Vagina (tissue), 2 donors: ENCODE results near the gene RABGGTA.

ENCODE experiments used
- POLR2A ChIP-seq, 2 donors: fragments of 450-650 bp; IDR thresholded peaks; one replicate each; pipeline ENCODE4 v1.6.1; 2017; ENCODE audit warnings: antibody characterized with exemption in 2 of 2, mild to moderate bottlenecking in 2 of 2, moderate library complexity in 2 of 2
- POLR2AphosphoS5 ChIP-seq, 2 donors: sonication (generic); formaldehyde crosslinking; IDR thresholded peaks; one replicate each; pipeline ENCODE4 v1.9.0; 2017; ENCODE audit warnings: antibody characterized with exemption in 2 of 2, mild to moderate bottlenecking in 2 of 2, low read depth in 1 of 2; ENCODE audit not compliant: insufficient read depth in 1 of 2
- TF ChIP-seq, protein P1 (sequence below), 3 experiments: fragments of 450-650 bp in 2 of 3; fragments of 200-600 bp in 1 of 3; sonication (generic) in 1 of 3; IDR thresholded peaks; one replicate each; pipeline ENCODE4 v1.5.1; 2017 to 2019; ENCODE audit warnings: antibody characterized with exemption in 3 of 3, mild to moderate bottlenecking in 2 of 3, moderate library complexity in 2 of 3

DNA sequence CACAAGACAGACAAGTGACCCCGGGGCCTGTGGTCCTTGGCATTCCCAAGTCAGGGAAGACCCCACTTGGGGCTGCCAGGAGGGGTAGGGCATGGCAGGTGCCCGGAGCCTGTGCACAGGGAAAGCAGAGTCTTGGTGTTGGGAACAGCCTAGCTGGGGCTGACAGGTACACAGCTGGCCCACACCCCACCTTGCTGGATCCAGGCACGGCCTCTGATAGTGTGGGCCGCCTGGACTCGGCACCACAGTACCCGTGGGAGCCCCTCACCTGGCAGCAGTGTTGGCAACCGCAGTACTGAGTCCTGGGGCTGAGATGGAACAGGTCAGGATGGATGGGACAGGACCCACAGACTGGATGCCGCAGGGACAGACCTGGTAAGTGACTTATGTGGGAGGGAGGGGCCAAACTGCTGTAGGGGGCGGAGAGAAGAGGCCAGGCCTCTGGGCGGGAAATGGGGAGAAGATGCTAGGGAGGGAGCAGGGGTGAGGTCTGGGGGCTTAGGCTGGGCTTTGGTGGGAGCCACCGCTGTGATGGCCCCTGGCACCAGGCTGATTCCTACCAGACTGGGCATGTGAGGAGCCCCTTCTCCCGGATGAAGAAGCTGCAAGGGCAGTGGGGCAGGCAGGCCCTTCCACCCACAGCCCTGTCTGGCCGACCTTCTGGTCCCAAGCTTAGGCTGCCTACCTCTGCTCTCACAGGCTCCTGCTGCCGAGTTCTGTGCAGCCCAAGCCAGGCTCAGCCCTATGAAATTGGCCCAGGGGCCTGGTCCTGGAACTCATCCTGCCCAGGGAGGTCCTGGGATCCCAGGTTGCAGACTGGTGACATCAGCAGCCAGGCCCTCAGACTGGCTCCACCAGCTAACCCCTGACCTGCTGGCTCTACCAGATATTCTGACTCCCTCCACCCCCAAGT, 8.3 kb downstream of the RABGGTA start, which contains the start of gene TGM1:
- TF ChIP-seq, protein P1, sequence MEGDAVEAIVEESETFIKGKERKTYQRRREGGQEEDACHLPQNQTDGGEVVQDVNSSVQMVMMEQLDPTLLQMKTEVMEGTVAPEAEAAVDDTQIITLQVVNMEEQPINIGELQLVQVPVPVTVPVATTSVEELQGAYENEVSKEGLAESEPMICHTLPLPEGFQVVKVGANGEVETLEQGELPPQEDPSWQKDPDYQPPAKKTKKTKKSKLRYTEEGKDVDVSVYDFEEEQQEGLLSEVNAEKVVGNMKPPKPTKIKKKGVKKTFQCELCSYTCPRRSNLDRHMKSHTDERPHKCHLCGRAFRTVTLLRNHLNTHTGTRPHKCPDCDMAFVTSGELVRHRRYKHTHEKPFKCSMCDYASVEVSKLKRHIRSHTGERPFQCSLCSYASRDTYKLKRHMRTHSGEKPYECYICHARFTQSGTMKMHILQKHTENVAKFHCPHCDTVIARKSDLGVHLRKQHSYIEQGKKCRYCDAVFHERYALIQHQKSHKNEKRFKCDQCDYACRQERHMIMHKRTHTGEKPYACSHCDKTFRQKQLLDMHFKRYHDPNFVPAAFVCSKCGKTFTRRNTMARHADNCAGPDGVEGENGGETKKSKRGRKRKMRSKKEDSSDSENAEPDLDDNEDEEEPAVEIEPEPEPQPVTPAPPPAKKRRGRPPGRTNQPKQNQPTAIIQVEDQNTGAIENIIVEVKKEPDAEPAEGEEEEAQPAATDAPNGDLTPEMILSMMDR (IDR thresholded peaks at IDR 0.05), result no peak
- TF ChIP-seq POLR2AphosphoS5 (IDR thresholded peaks at IDR 0.05; ENCODE audit: insufficient read depth in 1 of 2, low read depth in 1 of 2), result no peak
- TF ChIP-seq POLR2A (IDR thresholded peaks at IDR 0.05), result no peak
